Stimulated activated CD8-positive, alpha-beta memory T cell treated with anti-CD3 and anti-CD28 coated beads, Interleukin-7, amount 100 ng/mL, for 4 hours (primary cell): ENCODE data around the gene P2RX2.

ENCODE experiments used
- DNase-seq, 2 donors: peaks; one replicate each; pipeline ENCODE4 v3.0.0-alpha.2; 2020; ENCODE audit warnings: low read depth in 2 of 2

P2RX2 gene

GRCh38 chr12:132603240-132604150 lies 15.1 kb upstream of the P2RX2 start:
- no peak for DNase-seq

GRCh38 chr12:132604151-132604618 lies 14.4 kb upstream of the P2RX2 start:
- DNase-seq, result no peak

- DNase-seq, result no peak
These were observed 13.7 kb upstream of the P2RX2 start for GRCh38 chr12:132604668-132605441.

- DNase-seq, result no peak
These were observed 12.7 kb upstream of the P2RX2 start for GRCh38 chr12:132605892-132606291.

- DNase-seq, result no peak
These were observed 12.1 kb upstream of the P2RX2 start for GRCh38 chr12:132606466-132606865.

- DNase-seq, result no peak
These were observed 11.6 kb upstream of the P2RX2 start for GRCh38 chr12:132606927-132607326.

GRCh38 chr12:132608231-132609171 lies 10.1 kb upstream of the P2RX2 start:
- no peak for DNase-seq

- DNase-seq, result no peak
These were observed 8.4 kb upstream of the P2RX2 start, which contains the start of gene LRCOL1 for GRCh38 chr12:132610051-132610759. Gene LRCOL1, minus strand, starts transcription at chr12:132610582. Its CDS starts 4,331 bp downstream, at chr12:132606251.

- DNase-seq, result no peak
These were observed 7.5 kb upstream of the P2RX2 start for GRCh38 chr12:132610866-132611602.

- DNase-seq, result no peak
These were observed 7.0 kb upstream of the P2RX2 start for GRCh38 chr12:132611620-132612019.

- no peak for DNase-seq
These were observed 4.5 kb upstream of the P2RX2 start for GRCh38 chr12:132614029-132614428.

- peak; percentile 65 for DNase-seq
These were observed 3.6 kb upstream of the P2RX2 start for GRCh38 chr12:132614861-132615578.

- no peak for DNase-seq
These were observed 3.0 kb upstream of the P2RX2 start for GRCh38 chr12:132615579-132616038.

GRCh38 chr12:132617135-132617701 lies 1.4 kb upstream of the P2RX2 start:
- DNase-seq, result no peak

- no peak for DNase-seq
These were observed 524 bp upstream of the P2RX2 start for GRCh38 chr12:132617822-132618682.

GRCh38 chr12:132619071-132619385 lies 452 bp downstream of the P2RX2 start:
- DNase-seq, result no peak

- DNase-seq, result no peak
These were observed 973 bp downstream of the P2RX2 start for GRCh38 chr12:132619386-132620112.
